HEK293 (cell line): ENCODE results near the gene ERAS.

Experiments
- BCL11B ChIP-seq: fragments of 450-650 bp; formaldehyde crosslinking; IDR thresholded peaks from 2 replicates; pipeline ENCODE4 v1.5.1; 2016; ENCODE audit warnings: low read depth, missing biosample characterization, missing genetic modification characterization
- FEZF1 ChIP-seq: fragments of 450-650 bp; formaldehyde crosslinking; IDR thresholded peaks from 2 replicates; pipeline ENCODE4 v1.5.1; 2016; ENCODE audit warnings: missing biosample characterization, missing genetic modification characterization
- HOXA7 ChIP-seq: sonication (generic); formaldehyde crosslinking; IDR thresholded peaks from 2 replicates; pipeline ENCODE4 v1.8.1; 2022; ENCODE audit warnings: missing genetic modification reagents, borderline replicate concordance
- HOXC10 ChIP-seq: sonication (generic); formaldehyde crosslinking; IDR thresholded peaks from 2 replicates; pipeline ENCODE4 v1.8.1; 2023; ENCODE audit warnings: mild to moderate bottlenecking, missing genetic modification reagents
- KLF10 ChIP-seq: fragments of 450-650 bp; IDR thresholded peaks from 2 replicates; pipeline ENCODE4 v1.5.1; 2018; ENCODE audit warnings: missing biosample characterization, mild to moderate bottlenecking, missing genetic modification characterization
- ZBTB20 ChIP-seq: fragments of 450-650 bp; formaldehyde crosslinking; IDR thresholded peaks from 2 replicates; pipeline ENCODE4 v1.5.1; 2016; ENCODE audit warnings: missing biosample characterization, missing genetic modification characterization
- ZNF174 ChIP-seq: fragments of 450-650 bp; formaldehyde crosslinking; IDR thresholded peaks from 2 replicates; pipeline ENCODE4 v1.5.0; 2017; ENCODE audit warnings: missing biosample characterization, mild to moderate bottlenecking, missing genetic modification characterization
- ZNF202 ChIP-seq: fragments of 450-650 bp; formaldehyde crosslinking; IDR thresholded peaks from 2 replicates; pipeline ENCODE4 v1.5.1; 2016; ENCODE audit warnings: missing biosample characterization, missing genetic modification characterization, borderline replicate concordance
- ZNF211 ChIP-seq: fragments of 450-650 bp; formaldehyde crosslinking; IDR thresholded peaks from 2 replicates; pipeline ENCODE4 v1.5.1; 2016; ENCODE audit warnings: low read depth, missing biosample characterization, missing genetic modification characterization
- ZNF214 ChIP-seq: fragments of 450-650 bp; formaldehyde crosslinking; IDR thresholded peaks from 2 replicates; pipeline ENCODE4 v1.5.1; 2017; ENCODE audit warnings: missing biosample characterization, mild to moderate bottlenecking, missing genetic modification characterization, borderline replicate concordance
- ZNF324 ChIP-seq: fragments of 450-650 bp; formaldehyde crosslinking; IDR thresholded peaks from 2 replicates; pipeline ENCODE4 v1.5.1; 2016; ENCODE audit warnings: missing biosample characterization, missing genetic modification characterization
- ZNF558 ChIP-seq: fragments of 450-650 bp; formaldehyde crosslinking; IDR thresholded peaks from 2 replicates; pipeline ENCODE4 v1.5.1; 2016; ENCODE audit warnings: missing biosample characterization, missing genetic modification characterization
- ZNF621 ChIP-seq: fragments of 450-650 bp; formaldehyde crosslinking; IDR thresholded peaks from 2 replicates; pipeline ENCODE4 v1.5.1; 2017; ENCODE audit warnings: missing biosample characterization, missing genetic modification characterization
- ZNF677 ChIP-seq: fragments of 450-650 bp; IDR thresholded peaks from 2 replicates; pipeline ENCODE4 v1.5.0; 2018; ENCODE audit warnings: missing biosample characterization, mild to moderate bottlenecking, missing genetic modification characterization, moderate library complexity
- ZNF777 ChIP-seq: fragments of 450-650 bp; formaldehyde crosslinking; IDR thresholded peaks from 2 replicates; pipeline ENCODE4 v1.5.1; 2017; ENCODE audit warnings: missing biosample characterization, missing genetic modification characterization, borderline replicate concordance
- ZNF837 ChIP-seq: fragments of 450-650 bp; formaldehyde crosslinking; IDR thresholded peaks from 2 replicates; pipeline ENCODE4 v1.5.1; 2016; ENCODE audit warnings: missing biosample characterization, missing genetic modification characterization
- TF ChIP-seq, protein P1 (sequence below): fragments of 450-650 bp; formaldehyde crosslinking; IDR thresholded peaks from 2 replicates; pipeline ENCODE4 v1.5.1; 2016; ENCODE audit warnings: missing biosample characterization, missing genetic modification characterization
- TF ChIP-seq, protein P2 (sequence below): fragments of 450-650 bp; formaldehyde crosslinking; IDR thresholded peaks from 2 replicates; pipeline ENCODE4 v1.5.1; 2016; ENCODE audit warnings: missing biosample characterization, missing genetic modification characterization
- TF ChIP-seq, protein P3 (sequence below): fragments of 450-650 bp; formaldehyde crosslinking; IDR thresholded peaks from 2 replicates; pipeline ENCODE4 v1.5.1; 2016; ENCODE audit warnings: missing biosample characterization, missing genetic modification characterization
- TF ChIP-seq, protein P4 (sequence below): fragments of 450-650 bp; formaldehyde crosslinking; optimal IDR thresholded peaks from 2 replicates; pipeline ENCODE3; 2016; ENCODE audit warnings: missing biosample characterization, mild to moderate bottlenecking, missing genetic modification characterization
- TF ChIP-seq, protein P5 (sequence below): fragments of 450-650 bp; formaldehyde crosslinking; IDR thresholded peaks from 2 replicates; pipeline ENCODE4 v1.5.1; 2016; ENCODE audit warnings: missing biosample characterization, missing genetic modification characterization

Gene ERAS

DNA sequence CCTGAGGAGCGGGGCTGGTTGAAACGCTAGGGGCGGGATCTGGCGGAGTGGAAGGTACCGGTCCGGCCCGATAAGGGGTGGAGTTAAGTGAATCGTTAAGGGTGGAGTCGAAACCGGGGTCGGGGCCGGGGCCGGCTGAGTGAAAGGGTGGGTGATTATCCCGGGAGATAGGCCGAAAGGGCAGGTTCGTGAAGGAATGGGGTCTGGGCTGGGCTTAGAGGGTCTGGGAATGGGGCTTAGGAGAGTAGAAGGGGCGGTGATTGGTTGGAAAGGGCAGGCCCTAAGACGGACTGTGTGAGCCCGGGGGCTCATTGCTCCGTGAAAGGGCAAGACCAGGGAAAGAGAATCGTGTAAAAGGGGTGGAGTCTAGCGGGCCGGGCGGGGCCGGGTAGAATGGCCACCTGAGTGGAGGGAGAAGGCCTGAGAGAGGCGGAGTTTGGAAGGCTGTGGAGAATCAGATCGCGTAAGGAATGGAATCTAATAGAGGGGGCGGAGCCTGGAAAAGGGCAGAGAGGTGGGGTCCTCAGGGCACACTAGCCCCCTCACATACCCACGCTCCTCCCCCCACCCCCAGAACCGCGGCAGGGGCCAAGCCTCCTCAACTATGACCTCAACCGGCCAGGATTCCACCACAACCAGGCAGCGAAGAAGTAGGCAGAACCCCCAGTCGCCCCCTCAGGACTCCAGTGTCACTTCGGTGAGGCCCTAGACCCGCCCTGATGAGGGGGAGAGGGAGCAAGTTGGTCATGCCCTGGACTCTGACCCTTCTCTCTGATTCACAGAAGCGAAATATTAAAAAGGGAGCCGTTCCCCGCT, 24.0 kb upstream of the ERAS start (continued):
- TF ChIP-seq ZNF211 (tag by site-specific recombination) = no peak
- TF ChIP-seq ZNF621 (tag by site-specific recombination) = no peak
- TF ChIP-seq HOXA7 (CRISPR knock-in tag) = no peak
- no peak for TF ChIP-seq KLF10 (tag by site-specific recombination)
- TF ChIP-seq ZNF558 (tag by site-specific recombination) = no peak
- TF ChIP-seq, protein P1, sequence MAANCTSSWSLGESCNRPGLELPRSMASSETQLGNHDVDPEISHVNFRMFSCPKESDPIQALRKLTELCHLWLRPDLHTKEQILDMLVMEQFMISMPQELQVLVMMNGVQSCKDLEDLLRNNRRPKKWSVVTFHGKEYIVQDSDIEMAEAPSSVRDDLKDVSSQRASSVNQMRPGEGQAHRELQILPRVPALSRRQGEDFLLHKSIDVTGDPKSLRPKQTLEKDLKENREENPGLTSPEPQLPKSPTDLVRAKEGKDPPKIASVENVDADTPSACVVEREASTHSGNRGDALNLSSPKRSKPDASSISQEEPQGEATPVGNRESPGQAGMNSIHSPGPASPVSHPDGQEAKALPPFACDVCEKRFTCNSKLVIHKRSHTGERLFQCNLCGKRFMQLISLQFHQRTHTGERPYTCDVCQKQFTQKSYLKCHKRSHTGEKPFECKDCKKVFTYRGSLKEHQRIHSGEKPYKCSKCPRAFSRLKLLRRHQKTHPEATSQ (tag by site-specific recombination) = no peak
- TF ChIP-seq HOXC10 (CRISPR knock-in tag) = no peak
- TF ChIP-seq ZBTB20 (tag by site-specific recombination) = peak; percentile 75; the same call in 1 of the 2 replicates
- no peak for TF ChIP-seq ZNF677
- TF ChIP-seq BCL11B (tag by site-specific recombination) = 0 out of 2 replicates have a peak, but pooled peaks have one; percentile 32
- TF ChIP-seq ZNF324 (tag by site-specific recombination) = 0 out of 2 replicates have a peak, but pooled peaks have one; percentile 69
- no peak for TF ChIP-seq ZNF202 (tag by site-specific recombination)
- TF ChIP-seq ZNF777 (tag by site-specific recombination) = no peak
- TF ChIP-seq, protein P2, sequence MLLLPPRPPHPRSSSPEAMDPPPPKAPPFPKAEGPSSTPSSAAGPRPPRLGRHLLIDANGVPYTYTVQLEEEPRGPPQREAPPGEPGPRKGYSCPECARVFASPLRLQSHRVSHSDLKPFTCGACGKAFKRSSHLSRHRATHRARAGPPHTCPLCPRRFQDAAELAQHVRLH (tag by site-specific recombination) = peak; percentile 40; the same call in 1 of the 2 replicates
- TF ChIP-seq, protein P3, sequence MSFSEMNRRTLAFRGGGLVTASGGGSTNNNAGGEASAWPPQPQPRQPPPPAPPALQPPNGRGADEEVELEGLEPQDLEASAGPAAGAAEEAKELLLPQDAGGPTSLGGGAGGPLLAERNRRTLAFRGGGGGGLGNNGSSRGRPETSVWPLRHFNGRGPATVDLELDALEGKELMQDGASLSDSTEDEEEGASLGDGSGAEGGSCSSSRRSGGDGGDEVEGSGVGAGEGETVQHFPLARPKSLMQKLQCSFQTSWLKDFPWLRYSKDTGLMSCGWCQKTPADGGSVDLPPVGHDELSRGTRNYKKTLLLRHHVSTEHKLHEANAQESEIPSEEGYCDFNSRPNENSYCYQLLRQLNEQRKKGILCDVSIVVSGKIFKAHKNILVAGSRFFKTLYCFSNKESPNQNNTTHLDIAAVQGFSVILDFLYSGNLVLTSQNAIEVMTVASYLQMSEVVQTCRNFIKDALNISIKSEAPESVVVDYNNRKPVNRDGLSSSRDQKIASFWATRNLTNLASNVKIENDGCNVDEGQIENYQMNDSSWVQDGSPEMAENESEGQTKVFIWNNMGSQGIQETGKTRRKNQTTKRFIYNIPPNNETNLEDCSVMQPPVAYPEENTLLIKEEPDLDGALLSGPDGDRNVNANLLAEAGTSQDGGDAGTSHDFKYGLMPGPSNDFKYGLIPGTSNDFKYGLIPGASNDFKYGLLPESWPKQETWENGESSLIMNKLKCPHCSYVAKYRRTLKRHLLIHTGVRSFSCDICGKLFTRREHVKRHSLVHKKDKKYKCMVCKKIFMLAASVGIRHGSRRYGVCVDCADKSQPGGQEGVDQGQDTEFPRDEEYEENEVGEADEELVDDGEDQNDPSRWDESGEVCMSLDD = no peak
- TF ChIP-seq ZNF174 (tag by site-specific recombination) = no peak
- no peak for TF ChIP-seq ZNF214 (tag by site-specific recombination)
- TF ChIP-seq, protein P4, sequence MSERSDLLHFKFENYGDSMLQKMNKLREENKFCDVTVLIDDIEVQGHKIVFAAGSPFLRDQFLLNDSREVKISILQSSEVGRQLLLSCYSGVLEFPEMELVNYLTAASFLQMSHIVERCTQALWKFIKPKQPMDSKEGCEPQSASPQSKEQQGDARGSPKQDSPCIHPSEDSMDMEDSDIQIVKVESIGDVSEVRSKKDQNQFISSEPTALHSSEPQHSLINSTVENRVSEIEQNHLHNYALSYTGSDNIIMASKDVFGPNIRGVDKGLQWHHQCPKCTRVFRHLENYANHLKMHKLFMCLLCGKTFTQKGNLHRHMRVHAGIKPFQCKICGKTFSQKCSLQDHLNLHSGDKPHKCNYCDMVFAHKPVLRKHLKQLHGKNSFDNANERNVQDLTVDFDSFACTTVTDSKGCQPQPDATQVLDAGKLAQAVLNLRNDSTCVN (tag by site-specific recombination) = no peak
- TF ChIP-seq ZNF837 (tag by site-specific recombination) = no peak
- TF ChIP-seq, protein P5, sequence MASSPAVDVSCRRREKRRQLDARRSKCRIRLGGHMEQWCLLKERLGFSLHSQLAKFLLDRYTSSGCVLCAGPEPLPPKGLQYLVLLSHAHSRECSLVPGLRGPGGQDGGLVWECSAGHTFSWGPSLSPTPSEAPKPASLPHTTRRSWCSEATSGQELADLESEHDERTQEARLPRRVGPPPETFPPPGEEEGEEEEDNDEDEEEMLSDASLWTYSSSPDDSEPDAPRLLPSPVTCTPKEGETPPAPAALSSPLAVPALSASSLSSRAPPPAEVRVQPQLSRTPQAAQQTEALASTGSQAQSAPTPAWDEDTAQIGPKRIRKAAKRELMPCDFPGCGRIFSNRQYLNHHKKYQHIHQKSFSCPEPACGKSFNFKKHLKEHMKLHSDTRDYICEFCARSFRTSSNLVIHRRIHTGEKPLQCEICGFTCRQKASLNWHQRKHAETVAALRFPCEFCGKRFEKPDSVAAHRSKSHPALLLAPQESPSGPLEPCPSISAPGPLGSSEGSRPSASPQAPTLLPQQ = peak; percentile 62; the same call in 1 of the 2 replicates
- no peak for TF ChIP-seq FEZF1 (tag by site-specific recombination)
